Pancreas (tissue), 10 donors: ENCODE measurements around the gene SLAIN2. TPM values are rescaled to one million over a fixed set of nuclear protein-coding genes. Genes with fewer than 3 reads are reported as not detected.

ENCODE experiments used
- ATAC-seq, 4 donors: fragments of 200-7000 bp; cut with Tn5 transposase; one replicate each; pipeline versions ENCODE4 v1.8.0 to v1.9.1; 2020; ENCODE audit warnings: mild to moderate bottlenecking in 4 of 4, moderate library complexity in 4 of 4
- DNase-seq, 6 donors: peaks; one replicate each; pipeline ENCODE4 v3.0.0-alpha.2; 2020
- FAIRE-seq: peaks from 2 replicates; lab custom pipeline; 2012; peaks lifted over from hg19 to GRCh38; lab: Jason Lieb, UNC
- H3K27ac ChIP-seq, 4 donors: fragments of 200-600 bp; sonication (generic); 1 replicate in 3 of 4; 2 replicates in 1 of 4; pipeline versions ENCODE4 v1.5.0 to v1.8.0; 2020
- H3K27me3 ChIP-seq, 4 donors: fragments of 200-600 bp; one replicate each; pipeline ENCODE4 v1.8.0; 2021
- H3K36me3 ChIP-seq, 3 donors: fragments of 200-600 bp; sonication (generic) in 1 of 3; one replicate each; pipeline versions ENCODE4 v1.5.0 to v1.8.0; 2020 to 2021
- H3K4me1 ChIP-seq, 3 donors: fragments of 200-600 bp; one replicate each; pipeline ENCODE4 v1.8.0; 2021
- H3K4me3 ChIP-seq, 4 donors: fragments of 200-600 bp; sonication (generic) in 2 of 4; one replicate each; pipeline versions ENCODE4 v1.5.0 to v1.8.0; 2020 to 2021
- H3K9me3 ChIP-seq, 4 donors: fragments of 200-600 bp; one replicate each; pipeline ENCODE4 v1.8.0; 2021
- CTCF ChIP-seq, 4 donors: fragments of 200-600 bp; sonication (generic) in 3 of 4; IDR thresholded peaks; one replicate each; pipeline versions ENCODE4 v1.5.0 to v1.8.0; 2021; ENCODE audit warnings: antibody characterized with exemption in 4 of 4
- WGBS, 2 donors: extraction: QIAGEN DNeasy Blood & Tissue Kit; methylation state at CpG; one replicate each; pipeline ENCODE4 v1.1.7; 2013; 5-methylcytosine and 5-hydroxymethylcytosine counted together
- intact Hi-C, 3 donors: fragments of 100-400 bp; cut with DNase I; formaldehyde crosslinking; loops; one replicate each; pipeline versions ENCODE4 v1.11.1 to v1.14.2; 2022
- polyA plus RNA-seq, 2 donors: library from polyadenylated mRNA; stranded (reverse); fragments of 200-250 nt; gene quantifications; one replicate each; pipeline ENCODE4 v1.2.3, GENCODE V29; 2013
- total RNA-seq, 6 donors: library from RNA; stranded (reverse); fragmentation: NEBNext Ultra II Directional in 4 of 6; extraction: Animal tissue kit (Norgen Biotek cat#: 25700) in 4 of 6; gene quantifications; one replicate each; pipeline versions ENCODE4 v1.2.1 to v1.2.4, GENCODE V29; 2021 to 2023
- donor health status: healthy with polysubstance abuse.
- donor health status: DM: no; HTN: no; CAD: no; lungs with moderate emphysema.
- donor health status: DM: no; HTN: no; CAD: no.
- donor health status: control.
- donor health status: control.
- donor health status: Bipolar disorder and iron deficiency.
- donor health status: DM: yes; HTN: yes; CAD: no.
- donor health status: DM: no; HTN: no; CAD: no.
- donor health status: DM: no; HTN: no; CAD: no.
- donor health status: DM: yes; HTN: yes; CAD: no.

The SLAIN2 gene
- total and polyA plus RNA-seq, 8 donors = 7.0 to 41.4 (median 28.5) TPM

- Histone ChIP-seq H3K27ac (peak overlapping the region in 2 of 4 donors; percentile 93 to 96), H3K27me3 (no peaks in the 10 kb centered on the region), H3K4me3 (no peak overlapping the region), H3K9me3 (no peaks in the 10 kb centered on the region), H3K36me3 (no peaks in the 10 kb centered on the region), H3K4me1 (peaks cover 8 to 27% (median 18%) of the 10 kb centered on the region in 3 donors)
- no peak for ATAC-seq
- TF ChIP-seq CTCF (IDR thresholded peaks at IDR 0.05) = no peak
- WGBS, 2 donors = 70 to 72% methylated on average over 7 of the region's 7 CpGs
- DNase-seq = no peak
- no peak for FAIRE-seq
- intact Hi-C loops = no loop called here
Observed at GRCh38 chr4:48339642-48340041, 1.7 kb upstream of the SLAIN2 start.

GRCh38 chr4:48340276-48340964, 909 bp upstream of the SLAIN2 start:
- H3K9me3 ChIP-seq = no peaks in the 10 kb centered on the region
- DNase-seq (peak in 1 of 6 donors; percentile 20), FAIRE-seq (peak; percentile 5), ATAC-seq (peak; percentile 3 to 39 (median 18))
- intact Hi-C loops = no loop called here
- peak overlapping the region; percentile 80 to 97 (median 94) for H3K27ac ChIP-seq
- 3 to 4% methylated on average over 14 of the region's 14 CpGs for WGBS, 2 donors
- peaks cover 8 to 33% (median 26%) of the 10 kb centered on the region in 3 donors for H3K4me1 ChIP-seq
- no peaks in the 10 kb centered on the region for H3K27me3 ChIP-seq
- H3K4me3 ChIP-seq = peak overlapping the region; percentile 0 to 96 (median 75)
- H3K36me3 ChIP-seq = no peaks in the 10 kb centered on the region
- TF ChIP-seq CTCF (IDR thresholded peaks at IDR 0.05) = no peak

GRCh38 chr4:48341776-48342605, 662 bp downstream of the SLAIN2 start:
- Histone ChIP-seq H3K4me3 (peak overlapping the region; percentile 74 to 96 (median 76)), H3K27me3 (no peaks in the 10 kb centered on the region), H3K36me3 (no peaks in the 10 kb centered on the region), H3K4me1 (peaks cover 8 to 35% (median 27%) of the 10 kb centered on the region in 3 donors), H3K27ac (peak overlapping the region; percentile 80 to 97 (median 96)), H3K9me3 (no peaks in the 10 kb centered on the region)
- DNase-seq = peak; percentile 43 to 86 (median 65)
- FAIRE-seq = no peak
- WGBS, 2 donors = 0% methylated on average over 35 to 66 of the region's 66 CpGs
- intact Hi-C loops = no loop called here
- no peak for TF ChIP-seq CTCF (IDR thresholded peaks at IDR 0.05)
- ATAC-seq = peak; percentile 30 to 56 (median 45)

GRCh38 chr4:48342606-48342880, 1.2 kb downstream of the SLAIN2 start:
- intact Hi-C loops = no loop called here
- Histone ChIP-seq H3K36me3 (no peaks in the 10 kb centered on the region), H3K9me3 (no peaks in the 10 kb centered on the region), H3K4me1 (peaks cover 8 to 35% (median 27%) of the 10 kb centered on the region in 3 donors), H3K27ac (peak overlapping the region in 1 of 4 donors; percentile 96), H3K27me3 (no peaks in the 10 kb centered on the region), H3K4me3 (peak overlapping the region; percentile 74 to 96 (median 76))
- DNase-seq (no peak), FAIRE-seq (no peak), ATAC-seq (no peak)
- WGBS, 2 donors = 0 to 1% methylated on average over 5 of the region's 5 CpGs
- TF ChIP-seq CTCF (IDR thresholded peaks at IDR 0.05) = no peak
